Mesendoderm (in vitro differentiated cells): ENCODE measurements around the gene STIP1.

Experiments used
- DNase-seq: peaks from one replicate; pipeline ENCODE4 v3.0.0; 2013
- H2AK5ac ChIP-seq: 2 replicates; pipeline ENCODE4 v1.6.1; 2013; ENCODE audit warnings: low read length, inconsistent platforms
- H2BK120ac ChIP-seq: 2 replicates; pipeline ENCODE4 v1.6.1; 2013; ENCODE audit warnings: low read depth, mild to moderate bottlenecking, low read length, moderate library complexity, mixed read lengths
- H2BK15ac ChIP-seq: replicated peaks from 2 replicates; pipeline ENCODE4 v1.6.1; 2013; ENCODE audit warnings: low read depth, mild to moderate bottlenecking, moderate library complexity
- H2BK5ac ChIP-seq: 2 replicates; pipeline ENCODE4 v1.6.1; 2013; ENCODE audit warnings: low read length, inconsistent platforms
- H3K18ac ChIP-seq: 2 replicates; pipeline ENCODE4 v1.6.1; 2013; ENCODE audit warnings: mild to moderate bottlenecking, low read length, mixed read lengths
- H3K23ac ChIP-seq: one replicate; pipeline ENCODE4 v1.6.1; 2013; ENCODE audit warnings: low read length
- H3K27ac ChIP-seq: 2 replicates; pipeline ENCODE4 v1.5.1; 2013; ENCODE audit warnings: low read depth, mild to moderate bottlenecking, inconsistent platforms, low read length, moderate library complexity
- H3K27me3 ChIP-seq: 2 replicates; pipeline ENCODE4 v1.6.1; 2013; ENCODE audit warnings: low read length, control low read depth, mild to moderate bottlenecking, inconsistent platforms; ENCODE audit not compliant: insufficient read depth, poor library complexity
- H3K36me3 ChIP-seq: 2 replicates; pipeline ENCODE4 v1.6.1; 2013; ENCODE audit warnings: low read length, inconsistent platforms; ENCODE audit not compliant: control insufficient read depth, insufficient read depth
- H3K4ac ChIP-seq: one replicate; pipeline ENCODE4 v1.6.1; 2013; ENCODE audit warnings: low read depth, mild to moderate bottlenecking, low read length, moderate library complexity
- H3K4me1 ChIP-seq: 2 replicates; pipeline ENCODE4 v1.6.1; 2013; ENCODE audit warnings: low read depth, low read length, inconsistent platforms; ENCODE audit not compliant: control insufficient read depth
- H3K4me2 ChIP-seq: 2 replicates; pipeline ENCODE4 v1.6.1; 2013; ENCODE audit warnings: low read length
- H3K4me3 ChIP-seq: 2 replicates; pipeline ENCODE4 v1.5.1; 2013; ENCODE audit warnings: mild to moderate bottlenecking, low read length
- H3K56ac ChIP-seq: one replicate; pipeline ENCODE4 v1.6.1; 2013; ENCODE audit warnings: low read length
- H3K79me1 ChIP-seq: 2 replicates; pipeline ENCODE4 v1.6.1; 2013; ENCODE audit warnings: low read length, inconsistent platforms
- H3K79me2 ChIP-seq: 2 replicates; pipeline ENCODE4 v1.6.1; 2013; ENCODE audit warnings: mild to moderate bottlenecking, low read length; ENCODE audit not compliant: control insufficient read depth, insufficient read depth
- H3K9ac ChIP-seq: 2 replicates; pipeline ENCODE4 v1.6.1; 2013; ENCODE audit warnings: low read length, inconsistent platforms
- H4K5ac ChIP-seq: one replicate; pipeline ENCODE4 v1.6.1; 2013; ENCODE audit warnings: low read length
- H4K8ac ChIP-seq: one replicate; pipeline ENCODE4 v1.6.1; 2013; ENCODE audit warnings: low read depth, mild to moderate bottlenecking, control low read depth, low read length, moderate library complexity
- WGBS: extraction: QIAGEN DNeasy Blood & Tissue Kit; methylation state at CpG from one replicate; pipeline ENCODE4 v1.1.7; 2013; ENCODE audit warnings: low lambda C conversion rate, missing lambda C conversion rate; ENCODE audit not compliant: insufficient coverage; ENCODE audit errors: extremely low coverage; 5-methylcytosine and 5-hydroxymethylcytosine counted together

Gene STIP1

GRCh38 chr11:64232182-64232966 is 46.4 kb downstream of the STIP1 start:
- Histone ChIP-seq H3K4me2 (no peak overlapping the region), H4K5ac (no peak overlapping the region), H2BK120ac (no peak overlapping the region), H3K79me1 (peaks cover 2% of the 10 kb centered on the region), H3K4me3 (no peak overlapping the region), H3K27me3 (no peaks in the 10 kb centered on the region), H3K36me3 (no peaks in the 10 kb centered on the region), H3K79me2 (no peaks in the 10 kb centered on the region), H3K56ac (peak overlapping the region; percentile 34), H2AK5ac (no peak overlapping the region), H3K9ac (no peak overlapping the region), H3K4me1 (peaks cover 4% of the 10 kb centered on the region), H4K8ac (no peak overlapping the region), H2BK15ac (no peak overlapping the region), H3K27ac (no peak overlapping the region), H3K18ac (no peak overlapping the region), H2BK5ac (no peak overlapping the region), H3K4ac (no peak overlapping the region), H3K23ac (no peak overlapping the region)
- no peak for DNase-seq
- no CpG with 5 or more reads among the region's 15 CpGs for WGBS

- Histone ChIP-seq H3K18ac (no peak overlapping the region), H3K56ac (no peak overlapping the region), H4K8ac (no peak overlapping the region), H2AK5ac (no peak overlapping the region), H3K36me3 (no peaks in the 10 kb centered on the region), H3K4me1 (peaks cover 4% of the 10 kb centered on the region), H2BK5ac (no peak overlapping the region), H2BK120ac (no peak overlapping the region), H3K27me3 (no peaks in the 10 kb centered on the region), H3K4me3 (no peak overlapping the region), H3K79me2 (no peaks in the 10 kb centered on the region), H3K23ac (no peak overlapping the region), H3K27ac (no peak overlapping the region), H3K4ac (no peak overlapping the region), H2BK15ac (no peak overlapping the region), H3K79me1 (no peaks in the 10 kb centered on the region), H4K5ac (no peak overlapping the region), H3K9ac (no peak overlapping the region), H3K4me2 (no peak overlapping the region)
- WGBS, result no CpG with 5 or more reads among the region's 8 CpGs
- no peak for DNase-seq
Observed at GRCh38 chr11:64232967-64233315, 47.0 kb downstream of the STIP1 start.

- WGBS, result no CpG with 5 or more reads among the region's 62 CpGs
- Histone ChIP-seq H3K9ac (peak within 1 kb of the TSS; percentile 76), H2BK5ac (no peak within 1 kb of the TSS), H3K79me2 (no peaks in the 10 kb centered on the region), H3K27me3 (no peaks in the 10 kb centered on the region), H4K5ac (no peak within 1 kb of the TSS), H3K4ac (peak within 1 kb of the TSS; percentile 74), H3K18ac (peak within 1 kb of the TSS; percentile 81), H3K56ac (peak within 1 kb of the TSS; percentile 84), H3K4me1 (peaks cover 4% of the 10 kb centered on the region), H3K4me3 (peak within 1 kb of the TSS; percentile 31), H4K8ac (peak within 1 kb of the TSS; percentile 28), H2BK120ac (no peak within 1 kb of the TSS), H3K36me3 (no peaks in the 10 kb centered on the region), H3K79me1 (no peaks in the 10 kb centered on the region), H2BK15ac (no peak within 1 kb of the TSS), H3K27ac (no peak within 1 kb of the TSS), H2AK5ac (no peak within 1 kb of the TSS), H3K23ac (no peak within 1 kb of the TSS), H3K4me2 (peak within 1 kb of the TSS; percentile 45)
- no peak for DNase-seq
Observed at GRCh38 chr11:64233913-64234586, 48.1 kb downstream of the STIP1 start, which contains the start of gene VEGFB. Gene VEGFB, plus strand, starts transcription at chr11:64234584. Its CDS starts 250 bp downstream, at chr11:64234834.

GRCh38 chr11:64234647-64235379 is 48.8 kb downstream of the STIP1 start:
- WGBS, result no CpG with 5 or more reads among the region's 80 CpGs
- peak overlapping the region; percentile 81 for H3K18ac ChIP-seq
- no peak overlapping the region for H3K23ac ChIP-seq
- H3K56ac ChIP-seq, result peak overlapping the region; percentile 84
- H2BK15ac ChIP-seq, result no peak overlapping the region
- H4K5ac ChIP-seq, result no peak overlapping the region
- H3K4ac ChIP-seq, result peak overlapping the region; percentile 74
- no peak for DNase-seq
- H3K4me3 ChIP-seq, result peak overlapping the region; percentile 17
- no peak overlapping the region for H2BK120ac ChIP-seq
- peak overlapping the region; percentile 45 for H3K4me2 ChIP-seq
- peak overlapping the region; percentile 28 for H4K8ac ChIP-seq
- no peaks in the 10 kb centered on the region for H3K79me1 ChIP-seq
- H2AK5ac ChIP-seq, result no peak overlapping the region
- H3K27me3 ChIP-seq, result no peaks in the 10 kb centered on the region
- peak overlapping the region; percentile 76 for H3K9ac ChIP-seq
- peaks cover 4% of the 10 kb centered on the region for H3K4me1 ChIP-seq
- no peaks in the 10 kb centered on the region for H3K79me2 ChIP-seq
- H3K36me3 ChIP-seq, result no peaks in the 10 kb centered on the region
- no peak overlapping the region for H3K27ac ChIP-seq
- no peak overlapping the region for H2BK5ac ChIP-seq

GRCh38 chr11:64235437-64236161 is 49.6 kb downstream of the STIP1 start:
- Histone ChIP-seq H3K4me1 (peaks cover 10% of the 10 kb centered on the region), H3K4me3 (no peak overlapping the region), H3K79me2 (no peaks in the 10 kb centered on the region), H3K4ac (no peak overlapping the region), H3K36me3 (no peaks in the 10 kb centered on the region), H2BK15ac (no peak overlapping the region), H3K9ac (peak overlapping the region; percentile 76), H3K27me3 (no peaks in the 10 kb centered on the region), H3K18ac (no peak overlapping the region), H3K23ac (no peak overlapping the region), H4K5ac (no peak overlapping the region), H4K8ac (no peak overlapping the region), H2AK5ac (no peak overlapping the region), H3K27ac (no peak overlapping the region), H3K4me2 (peak overlapping the region; percentile 45), H3K79me1 (no peaks in the 10 kb centered on the region), H2BK120ac (no peak overlapping the region), H3K56ac (peak overlapping the region; percentile 84), H2BK5ac (no peak overlapping the region)
- no peak for DNase-seq
- no CpG with 5 or more reads among the region's 12 CpGs for WGBS
